AML-193 (cell line): ENCODE results near the gene ABCD3.
"Not testable (repeated sequence)": the region's sequence is repeated elsewhere in the genome, so short reads cannot be mapped to it uniquely, and the experiment has no call there.

Experiments used
- DNase-seq, 2 experiments: peaks; one replicate each; lab custom pipeline; 2025; lab: John Stamatoyannopoulos, UW

Gene ABCD3

GRCh38 chr1:94549706-94550105 lies 131.5 kb downstream of the ABCD3 start:
- no peak for DNase-seq

GRCh38 chr1:94550396-94550795 lies 132.2 kb downstream of the ABCD3 start:
- DNase-seq, result no peak

- DNase-seq, result no peak
Measured at GRCh38 chr1:94550800-94551241, 132.6 kb downstream of the ABCD3 start.

GRCh38 chr1:94551449-94551848 lies 133.3 kb downstream of the ABCD3 start:
- no peak for DNase-seq

- no peak for DNase-seq
Measured at GRCh38 chr1:94552071-94552586, 133.9 kb downstream of the ABCD3 start.

- DNase-seq, result no peak
Measured at GRCh38 chr1:94553323-94553730, 135.1 kb downstream of the ABCD3 start.

GRCh38 chr1:94553931-94554330 lies 135.7 kb downstream of the ABCD3 start:
- DNase-seq, result no peak

- DNase-seq, result no peak
Measured at GRCh38 chr1:94554580-94554979, 136.4 kb downstream of the ABCD3 start.

GRCh38 chr1:94555091-94555490 lies 136.9 kb downstream of the ABCD3 start:
- no peak for DNase-seq

- DNase-seq, result no peak
Measured at GRCh38 chr1:94559921-94560320, 141.7 kb downstream of the ABCD3 start.

- no peak for DNase-seq
Measured at GRCh38 chr1:94560333-94560732, 142.1 kb downstream of the ABCD3 start.

GRCh38 chr1:94562519-94563260 lies 144.5 kb downstream of the ABCD3 start:
- no peak for DNase-seq

GRCh38 chr1:94565901-94566300 lies 147.7 kb downstream of the ABCD3 start:
- DNase-seq, result no peak

GRCh38 chr1:94566436-94566835 lies 148.2 kb downstream of the ABCD3 start:
- not testable (repeated sequence) for DNase-seq

- not testable (repeated sequence) for DNase-seq
Measured at GRCh38 chr1:94567975-94568607, 149.9 kb downstream of the ABCD3 start.
